BE2C (cell line): ENCODE results near the gene HEMGN.

Source experiments
- DNase-seq: peaks from one replicate; pipeline ENCODE4 v3.0.0-alpha.2; 2020
- H3K27me3 ChIP-seq: fragments of 250-450 bp; sonication (Bioruptor Pico); 2 replicates; pipeline ENCODE4 v1.5.1; 2020; ENCODE audit warnings: mild to moderate bottlenecking
- H3K36me3 ChIP-seq: fragments of 250-450 bp; sonication (Bioruptor Pico); 2 replicates; pipeline ENCODE4 v1.5.1; 2020; ENCODE audit warnings: mild to moderate bottlenecking
- H3K4me1 ChIP-seq: fragments of 250-450 bp; sonication (Bioruptor Pico); 2 replicates; pipeline ENCODE4 v1.5.1; 2020
- H3K4me3 ChIP-seq: 2 replicates; pipeline ENCODE4 v1.5.1; 2011; ENCODE audit warnings: low read depth, low read length
- H3K9me3 ChIP-seq: fragments of 250-450 bp; sonication (Bioruptor Pico); 2 replicates; pipeline ENCODE4 v1.5.1; 2020
- TF ChIP-seq, protein P1 (sequence below): IDR thresholded peaks from 2 replicates; pipeline ENCODE4 v1.5.1; 2012; ENCODE audit warnings: mild to moderate bottlenecking, low read depth, low read length

Gene HEMGN

DNA sequence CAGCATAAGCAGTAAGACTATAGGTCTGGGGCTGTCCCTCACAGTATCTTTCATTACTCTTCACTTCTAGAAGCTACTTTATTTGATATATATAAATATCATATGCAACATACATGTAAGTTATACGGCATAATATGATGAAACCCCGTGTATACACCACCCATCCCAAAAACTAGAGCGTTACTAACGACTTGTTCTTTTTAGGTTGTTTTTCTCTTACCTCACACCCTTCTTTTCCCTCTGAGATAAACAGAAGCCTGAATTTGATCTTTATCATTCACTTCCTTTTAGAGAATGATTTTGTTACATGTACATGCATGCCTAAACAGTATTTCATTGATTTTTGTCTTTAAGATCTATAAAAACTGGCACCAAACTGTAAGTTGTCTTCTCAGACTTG lies 19.4 kb downstream of the HEMGN start:
- 0 out of 2 replicates have a peak, but pooled peaks cover 2% of the 10 kb centered on the region for H3K4me1 ChIP-seq
- TF ChIP-seq, protein P1, sequence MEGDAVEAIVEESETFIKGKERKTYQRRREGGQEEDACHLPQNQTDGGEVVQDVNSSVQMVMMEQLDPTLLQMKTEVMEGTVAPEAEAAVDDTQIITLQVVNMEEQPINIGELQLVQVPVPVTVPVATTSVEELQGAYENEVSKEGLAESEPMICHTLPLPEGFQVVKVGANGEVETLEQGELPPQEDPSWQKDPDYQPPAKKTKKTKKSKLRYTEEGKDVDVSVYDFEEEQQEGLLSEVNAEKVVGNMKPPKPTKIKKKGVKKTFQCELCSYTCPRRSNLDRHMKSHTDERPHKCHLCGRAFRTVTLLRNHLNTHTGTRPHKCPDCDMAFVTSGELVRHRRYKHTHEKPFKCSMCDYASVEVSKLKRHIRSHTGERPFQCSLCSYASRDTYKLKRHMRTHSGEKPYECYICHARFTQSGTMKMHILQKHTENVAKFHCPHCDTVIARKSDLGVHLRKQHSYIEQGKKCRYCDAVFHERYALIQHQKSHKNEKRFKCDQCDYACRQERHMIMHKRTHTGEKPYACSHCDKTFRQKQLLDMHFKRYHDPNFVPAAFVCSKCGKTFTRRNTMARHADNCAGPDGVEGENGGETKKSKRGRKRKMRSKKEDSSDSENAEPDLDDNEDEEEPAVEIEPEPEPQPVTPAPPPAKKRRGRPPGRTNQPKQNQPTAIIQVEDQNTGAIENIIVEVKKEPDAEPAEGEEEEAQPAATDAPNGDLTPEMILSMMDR = no peak
- no peaks in the 10 kb centered on the region for H3K27me3 ChIP-seq
- H3K36me3 ChIP-seq = peaks cover under 1% of the 10 kb centered on the region; the same call in 1 of the 2 replicates
- DNase-seq = no peak
- H3K4me3 ChIP-seq = no peak overlapping the region
- H3K9me3 ChIP-seq = no peaks in the 10 kb centered on the region

DNA sequence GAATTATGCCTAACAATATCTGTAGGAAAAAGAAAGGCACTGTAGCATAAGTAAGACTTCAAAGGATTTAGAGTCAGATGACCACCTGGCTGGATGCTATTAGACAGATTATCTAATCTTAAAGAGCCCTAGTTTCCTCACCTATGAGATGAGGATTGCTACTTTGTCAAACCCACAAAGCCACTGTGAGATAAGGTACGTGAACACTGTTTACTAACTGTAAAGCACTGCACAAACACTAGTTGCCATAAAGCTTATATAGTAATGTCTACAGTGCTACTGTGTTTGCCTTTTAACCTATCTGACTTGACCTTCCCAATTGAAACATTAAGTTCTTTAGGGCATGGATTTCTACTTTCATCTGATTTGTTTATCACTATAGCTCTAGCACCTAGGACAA lies 26.0 kb downstream of the HEMGN start:
- H3K36me3 ChIP-seq = peaks cover 45% of the 10 kb centered on the region
- H3K4me3 ChIP-seq = no peak overlapping the region
- no peaks in the 10 kb centered on the region for H3K9me3 ChIP-seq
- no peaks in the 10 kb centered on the region for H3K27me3 ChIP-seq
- no peaks in the 10 kb centered on the region for H3K4me1 ChIP-seq
- no peak for DNase-seq
- TF ChIP-seq, protein P1 = no peak

DNA sequence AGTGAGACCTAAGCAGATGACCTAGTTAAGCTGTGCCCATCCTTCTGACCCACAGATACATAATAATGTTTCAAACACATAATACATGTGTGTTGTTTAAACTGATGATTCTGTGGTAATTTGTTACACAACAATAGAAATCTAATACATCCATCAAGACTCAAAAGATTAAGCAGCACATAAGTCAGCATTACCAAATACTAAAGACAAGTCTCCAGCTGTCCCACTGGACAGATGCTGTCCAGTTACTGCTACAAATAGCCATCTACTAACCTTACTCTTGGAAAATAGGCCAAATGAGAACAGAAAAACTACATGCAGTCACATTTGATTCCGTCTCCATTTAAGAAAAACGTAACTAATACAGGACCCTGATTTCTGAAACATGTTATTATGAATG lies 26.4 kb downstream of the HEMGN start:
- DNase-seq = no peak
- Histone ChIP-seq H3K4me1 (no peaks in the 10 kb centered on the region), H3K4me3 (no peak overlapping the region), H3K9me3 (no peaks in the 10 kb centered on the region), H3K27me3 (no peaks in the 10 kb centered on the region), H3K36me3 (peaks cover 45% of the 10 kb centered on the region)
- TF ChIP-seq, protein P1 = no peak

DNA sequence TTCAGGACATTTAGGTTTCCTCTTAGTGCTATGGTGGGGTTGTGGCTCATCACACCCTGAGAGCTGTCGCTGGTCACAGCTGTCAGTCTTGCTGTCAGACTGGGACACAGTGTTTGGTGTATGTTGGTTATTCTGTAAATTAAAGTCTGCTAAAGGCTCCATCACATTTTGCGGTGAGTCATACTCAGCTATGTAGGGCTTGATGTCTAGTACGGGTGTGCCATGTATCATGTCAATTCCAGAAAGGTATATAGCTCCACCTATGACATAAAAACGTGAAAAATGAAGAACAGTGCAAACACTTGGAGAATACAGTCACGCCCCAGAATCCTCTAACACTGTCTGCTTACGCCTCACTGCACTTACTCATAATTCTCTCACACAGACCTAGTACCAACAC lies 27.6 kb downstream of the HEMGN start:
- Histone ChIP-seq H3K9me3 (no peaks in the 10 kb centered on the region), H3K36me3 (peaks cover 45% of the 10 kb centered on the region), H3K4me3 (no peak overlapping the region), H3K4me1 (no peaks in the 10 kb centered on the region), H3K27me3 (no peaks in the 10 kb centered on the region)
- TF ChIP-seq, protein P1 = no peak
- no peak for DNase-seq

DNA sequence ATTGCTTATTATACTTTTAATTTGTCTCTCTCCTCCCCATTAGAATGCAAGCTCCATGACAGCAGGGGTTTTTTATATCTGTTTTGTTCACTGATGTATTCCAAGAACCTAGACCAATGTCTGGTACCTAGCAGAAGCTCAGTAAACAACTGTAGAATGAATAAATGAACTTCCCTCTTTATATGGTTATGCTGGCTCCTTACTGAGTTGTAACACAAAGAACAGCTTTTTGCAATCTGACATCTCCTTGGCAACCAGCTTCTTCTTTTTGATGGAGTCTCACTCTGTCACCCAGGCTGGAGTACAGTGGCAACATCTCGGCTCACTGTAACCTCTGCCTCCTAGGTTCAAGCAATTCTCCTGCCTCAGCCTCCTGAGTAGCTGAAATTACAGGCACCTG lies 29.3 kb downstream of the HEMGN start:
- Histone ChIP-seq H3K27me3 (no peaks in the 10 kb centered on the region), H3K36me3 (peaks cover 52% of the 10 kb centered on the region), H3K4me1 (no peaks in the 10 kb centered on the region), H3K4me3 (no peak overlapping the region), H3K9me3 (no peaks in the 10 kb centered on the region)
- TF ChIP-seq, protein P1 = no peak
- no peak for DNase-seq

DNA sequence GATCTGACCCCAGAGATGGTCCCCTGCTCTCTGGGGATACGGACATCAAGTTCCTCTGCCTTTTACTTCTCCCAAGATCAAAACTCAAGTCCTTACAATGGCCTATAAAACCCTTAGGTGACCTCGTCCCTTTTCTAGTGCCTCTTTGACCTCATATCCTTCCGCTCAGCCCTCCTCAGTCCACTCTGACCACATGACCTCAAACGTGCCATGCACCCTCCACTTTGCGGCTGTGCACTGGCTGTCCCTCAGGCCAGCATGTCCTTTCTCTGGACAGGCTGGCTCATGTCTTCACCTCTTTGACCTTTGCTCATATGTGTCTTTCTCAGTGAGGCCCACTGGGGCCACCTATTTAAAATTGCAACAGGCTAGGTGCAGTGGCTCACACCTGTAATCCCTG lies 30.3 kb downstream of the HEMGN start:
- Histone ChIP-seq H3K4me3 (no peak overlapping the region), H3K9me3 (no peaks in the 10 kb centered on the region), H3K4me1 (no peaks in the 10 kb centered on the region), H3K36me3 (peaks cover 46% of the 10 kb centered on the region), H3K27me3 (no peaks in the 10 kb centered on the region)
- TF ChIP-seq, protein P1 = no peak
- DNase-seq = no peak
